Measurements from ENCODE around the gene ERF. TPM values are rescaled to one million over a fixed set of nuclear protein-coding genes. Genes with fewer than 3 reads are reported as not detected.
A peak's percentile ranks its signal among the peaks of the same experiment; 100 is the strongest.

The ERF gene
- total RNA-seq, 1 donor from 2014 or later: 31.6 TPM

- no peak for DNase-seq (ENCODE audit: low read depth)
- no peak for TF ChIP-seq CTCF (IDR thresholded peaks at IDR 0.05; ENCODE audit: insufficient read depth, low read length, poor library complexity, severe bottlenecking)
- peak overlapping the region; percentile 99 for H3K4me3 ChIP-seq (ENCODE audit: low read depth, low read length)
- no peaks in the 10 kb centered on the region for H3K36me3 ChIP-seq (ENCODE audit: control insufficient read depth, insufficient read depth, low read length)
- no peaks in the 10 kb centered on the region for H3K27me3 ChIP-seq (ENCODE audit: control insufficient read depth, insufficient read depth, low read length)
Observed at GRCh38 chr19:42255766-42256745, 1.1 kb upstream of the ERF start.

- TF ChIP-seq CTCF (IDR thresholded peaks at IDR 0.05; ENCODE audit: insufficient read depth, low read length, poor library complexity, severe bottlenecking): no peak
- Histone ChIP-seq H3K4me3 (ENCODE audit: low read depth, low read length) (peak overlapping the region; percentile 99), H3K36me3 (ENCODE audit: control insufficient read depth, insufficient read depth, low read length) (peaks cover 3% of the 10 kb centered on the region), H3K27me3 (ENCODE audit: control insufficient read depth, insufficient read depth, low read length) (no peaks in the 10 kb centered on the region)
- DNase-seq (ENCODE audit: low read depth): no peak
Observed at GRCh38 chr19:42254089-42254849, 659 bp downstream of the ERF start.

DNA sequence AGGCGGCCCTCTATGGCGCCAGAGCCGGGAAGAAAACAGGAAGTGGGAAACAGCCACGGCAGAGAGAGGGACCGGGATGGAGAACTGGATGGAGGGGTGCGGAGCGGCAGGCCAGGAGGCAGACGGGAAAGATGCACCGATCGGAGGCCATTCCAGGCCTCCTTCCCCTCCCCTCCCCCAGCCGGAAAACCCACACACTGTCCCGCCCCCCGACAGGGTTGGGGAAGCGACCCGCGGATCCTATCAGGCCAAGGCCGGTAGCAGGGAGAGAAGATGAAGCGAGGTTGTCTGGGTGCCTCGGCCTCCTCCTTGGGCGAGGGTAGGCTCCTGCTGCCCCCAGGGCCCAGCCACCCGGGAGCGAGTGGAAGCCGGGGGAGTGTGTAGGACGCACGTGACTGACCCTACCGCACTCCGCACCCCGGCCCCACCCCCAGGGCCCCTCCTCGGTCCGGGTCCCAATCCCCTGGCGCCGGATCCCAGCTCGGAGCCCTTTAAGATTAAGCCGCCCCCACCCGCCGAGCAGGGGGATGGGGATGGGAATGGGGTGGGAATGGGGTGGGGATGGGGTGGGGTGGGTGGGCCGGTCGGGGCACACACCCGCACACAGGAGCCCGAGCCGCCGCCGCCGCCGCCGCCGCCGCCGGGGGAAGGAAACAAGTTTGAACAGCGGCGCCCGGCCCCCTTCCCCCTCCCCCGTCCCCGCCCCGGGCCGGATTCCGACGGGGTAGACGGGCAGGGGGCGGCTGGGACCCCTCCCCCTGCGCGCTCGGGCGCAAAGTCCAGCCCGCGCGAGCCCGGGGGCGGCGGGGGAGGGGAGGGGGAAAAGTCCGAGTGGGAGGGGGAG, 1.5 kb downstream of the ERF start:
- DNase-seq (ENCODE audit: low read depth): no peak
- no peaks in the 10 kb centered on the region for H3K27me3 ChIP-seq (ENCODE audit: control insufficient read depth, insufficient read depth, low read length)
- H3K4me3 ChIP-seq (ENCODE audit: low read depth, low read length): peak overlapping the region; percentile 99
- peaks cover 3% of the 10 kb centered on the region for H3K36me3 ChIP-seq (ENCODE audit: control insufficient read depth, insufficient read depth, low read length)
- TF ChIP-seq CTCF (IDR thresholded peaks at IDR 0.05; ENCODE audit: insufficient read depth, low read length, poor library complexity, severe bottlenecking): no peak

- Histone ChIP-seq H3K36me3 (ENCODE audit: control insufficient read depth, insufficient read depth, low read length) (peaks cover 3% of the 10 kb centered on the region), H3K27me3 (ENCODE audit: control insufficient read depth, insufficient read depth, low read length) (no peaks in the 10 kb centered on the region), H3K4me3 (ENCODE audit: low read depth, low read length) (peak overlapping the region; percentile 99)
- no peak for TF ChIP-seq CTCF (IDR thresholded peaks at IDR 0.05; ENCODE audit: insufficient read depth, low read length, poor library complexity, severe bottlenecking)
- DNase-seq (ENCODE audit: low read depth): no peak
Observed at GRCh38 chr19:42252365-42253244, 2.3 kb downstream of the ERF start.
